ENCODE data around the gene FTCD. TPM values are rescaled to one million over a fixed set of nuclear protein-coding genes. Genes with fewer than 3 reads are reported as not detected.

FTCD gene
- total and polyA plus RNA-seq, 10 of the 15 experiments (the other 5 are each of a cell fraction or from before 2014, with no cell fraction given) = 0.27 to 0.28 TPM; not detected in 8

DNA sequence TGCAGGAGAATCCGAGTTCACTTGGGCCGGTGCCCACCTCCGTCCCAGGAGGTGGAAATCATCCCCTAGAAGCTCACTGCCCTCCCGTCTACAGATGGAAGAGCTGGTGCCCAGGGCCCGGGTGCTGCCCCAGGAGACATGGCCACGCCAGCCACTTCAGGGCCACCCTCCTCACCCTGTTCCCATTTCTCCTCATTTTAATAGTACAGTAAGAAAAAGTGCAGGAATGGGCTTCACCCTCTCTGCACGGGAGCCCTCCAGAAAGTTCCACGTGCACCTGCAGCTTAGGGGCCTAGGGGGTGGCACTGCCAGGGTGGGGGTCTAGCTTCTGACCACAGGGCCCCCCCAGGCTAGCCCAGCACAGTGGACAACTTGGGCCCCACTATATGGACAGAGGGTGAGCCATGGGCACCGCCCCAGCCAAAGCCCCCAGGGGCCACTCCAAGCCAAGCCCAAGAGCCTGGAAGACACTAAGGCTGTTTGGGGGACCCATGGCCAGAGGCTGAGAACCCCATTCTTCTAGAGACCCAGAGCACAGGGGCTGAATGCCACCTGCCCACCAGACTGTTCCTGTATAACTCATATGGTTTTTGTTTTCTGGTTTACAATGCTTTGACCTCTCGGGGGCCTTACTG, 3.4 kb upstream of the FTCD start (continued):
- TF ChIP-seq JUND (IDR thresholded peaks at IDR 0.05; ENCODE audit: low read depth, low read length) (no peak), GABPA (IDR thresholded peaks at IDR 0.05; ENCODE audit: low read depth) (no peak), BHLHE40 (IDR thresholded peaks at IDR 0.05; ENCODE audit: borderline replicate concordance in 1 of 2, low read depth in 2 of 2, low read length in 1 of 2) (no peak), ZNF207 (IDR thresholded peaks at IDR 0.05; ENCODE audit: borderline replicate concordance) (no peak)
- TF ChIP-seq, protein P1, sequence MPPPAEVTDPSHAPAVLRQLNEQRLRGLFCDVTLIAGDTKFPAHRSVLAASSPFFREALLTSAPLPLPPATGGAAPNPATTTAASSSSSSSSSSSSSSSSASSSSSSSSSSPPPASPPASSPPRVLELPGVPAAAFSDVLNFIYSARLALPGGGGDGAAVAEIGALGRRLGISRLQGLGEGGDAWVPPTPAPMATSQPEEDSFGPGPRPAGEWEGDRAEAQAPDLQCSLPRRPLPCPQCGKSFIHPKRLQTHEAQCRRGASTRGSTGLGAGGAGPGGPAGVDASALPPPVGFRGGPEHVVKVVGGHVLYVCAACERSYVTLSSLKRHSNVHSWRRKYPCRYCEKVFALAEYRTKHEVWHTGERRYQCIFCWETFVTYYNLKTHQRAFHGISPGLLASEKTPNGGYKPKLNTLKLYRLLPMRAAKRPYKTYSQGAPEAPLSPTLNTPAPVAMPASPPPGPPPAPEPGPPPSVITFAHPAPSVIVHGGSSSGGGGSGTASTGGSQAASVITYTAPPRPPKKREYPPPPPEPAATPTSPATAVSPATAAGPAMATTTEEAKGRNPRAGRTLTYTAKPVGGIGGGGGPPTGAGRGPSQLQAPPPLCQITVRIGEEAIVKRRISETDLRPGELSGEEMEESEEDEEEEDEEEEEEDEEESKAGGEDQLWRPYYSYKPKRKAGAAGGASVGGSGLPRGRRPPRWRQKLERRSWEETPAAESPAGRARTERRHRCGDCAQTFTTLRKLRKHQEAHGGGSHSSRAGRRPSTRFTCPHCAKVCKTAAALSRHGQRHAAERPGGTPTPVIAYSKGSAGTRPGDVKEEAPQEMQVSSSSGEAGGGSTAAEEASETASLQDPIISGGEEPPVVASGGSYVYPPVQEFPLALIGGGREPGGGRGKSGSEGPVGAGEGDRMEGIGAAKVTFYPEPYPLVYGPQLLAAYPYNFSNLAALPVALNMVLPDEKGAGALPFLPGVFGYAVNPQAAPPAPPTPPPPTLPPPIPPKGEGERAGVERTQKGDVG (CRISPR knock-in tag; IDR thresholded peaks at IDR 0.05) = no peak

DNA sequence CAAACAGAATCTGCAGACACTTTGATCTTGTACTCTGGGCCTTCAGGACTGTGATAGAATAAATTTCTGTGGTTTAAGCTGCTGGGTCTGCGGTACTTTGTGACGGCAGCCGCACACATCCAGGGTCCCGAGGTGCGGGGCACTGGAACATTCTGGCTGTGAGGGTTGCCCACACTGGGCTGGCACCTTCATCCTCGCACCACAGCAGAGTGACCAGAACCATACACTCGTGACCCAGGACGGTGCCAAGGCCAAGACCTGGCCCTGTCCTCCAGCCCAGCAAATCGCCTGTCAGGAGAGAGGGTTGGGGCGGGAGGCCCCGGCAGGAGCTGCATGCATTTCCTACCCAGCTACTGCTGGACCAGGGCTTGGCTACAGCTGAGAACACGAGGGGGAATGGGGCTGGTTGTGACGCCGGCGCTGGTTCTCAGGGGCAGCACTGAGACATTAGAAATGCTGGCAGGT, 2.6 kb upstream of the FTCD start:
- WGBS (ENCODE audit: insufficient coverage, insufficient replicate concordance, low lambda C conversion rate, missing lambda C conversion rate) = 64% methylated on average over 15 of the region's 15 CpGs
- BruUV-seq (replicated peaks) = no TSS peak
- CTCF ChIA-PET = no interaction called here
- SMC1A ChIA-PET (ENCODE audit: uncharacterized antibody, unreplicated experiment) = no interaction called here
- Histone ChIP-seq H3K4me3 (no peak overlapping the region), H4K20me1 (ENCODE audit: control insufficient read depth, insufficient read depth) (no peaks in the 10 kb centered on the region), H3K9me3 (replicated peaks; ENCODE audit: control insufficient read depth, insufficient read depth, low read length) (no peaks in the 10 kb centered on the region; the same call in 2 of the 3 replicates), H3K36me3 (ENCODE audit: control insufficient read depth in 2 of 2, insufficient read depth in 2 of 2, low read length in 1 of 2) (no peaks in the 10 kb centered on the region), H3K9ac (ENCODE audit: control insufficient read depth, insufficient read depth, low read length) (no peak overlapping the region), H3K27ac (ENCODE audit: control insufficient read depth, insufficient read depth) (no peak overlapping the region), H3K27me3 (replicated peaks in 1 of 2; ENCODE audit: control insufficient read depth in 2 of 2, insufficient read depth in 2 of 2, low read length in 1 of 2) (no peaks in the 10 kb centered on the region), H2AFZ (ENCODE audit: control insufficient read depth, low read depth, low read length) (no peak overlapping the region), H3K4me2 (ENCODE audit: control insufficient read depth, insufficient read depth) (no peak overlapping the region), H3K79me2 (ENCODE audit: control insufficient read depth, insufficient read depth, low read length) (no peaks in the 10 kb centered on the region), H3K4me1 (ENCODE audit: control insufficient read depth, insufficient read depth, low read length) (no peaks in the 10 kb centered on the region)
- POLR2A ChIA-PET = interaction anchor here (0.6 kb wide), 1 partner anchor 80 kb away, joined by 4 read pairs; no protein-coding TSS in a partner anchor
- RAD21 ChIA-PET (ENCODE audit: unreplicated experiment) = no interaction called here
- intact Hi-C loops (cut with micrococcal nuclease; ENCODE audit: unreplicated experiment) = no loop called here
- FAIRE-seq (no peak), DNase-seq (ENCODE audit: low read depth, low spot score) (no peak), ATAC-seq (no peak)
- in situ Hi-C loops (cut with MboI) = no loop called here
- no peak for TF ChIP-seq ZNF384 (IDR thresholded peaks at IDR 0.05; ENCODE audit: borderline replicate concordance, low read depth, low read length)
- TF ChIP-seq, protein P2, sequence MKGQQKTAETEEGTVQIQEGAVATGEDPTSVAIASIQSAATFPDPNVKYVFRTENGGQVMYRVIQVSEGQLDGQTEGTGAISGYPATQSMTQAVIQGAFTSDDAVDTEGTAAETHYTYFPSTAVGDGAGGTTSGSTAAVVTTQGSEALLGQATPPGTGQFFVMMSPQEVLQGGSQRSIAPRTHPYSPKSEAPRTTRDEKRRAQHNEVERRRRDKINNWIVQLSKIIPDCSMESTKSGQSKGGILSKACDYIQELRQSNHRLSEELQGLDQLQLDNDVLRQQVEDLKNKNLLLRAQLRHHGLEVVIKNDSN (IDR thresholded peaks at IDR 0.05; ENCODE audit: borderline replicate concordance, extremely low read length, insufficient read depth, low read depth, low read length) = no peak
- no peak for TF ChIP-seq TARDBP (IDR thresholded peaks at IDR 0.05; ENCODE audit: borderline replicate concordance)
- TF ChIP-seq ESRRA (IDR thresholded peaks at IDR 0.05; ENCODE audit: low read length) = no peak
- TF ChIP-seq NR2F1 (conservative IDR thresholded peaks at IDR 0.05) = no peak
- no peak for TF ChIP-seq CBX5 (IDR thresholded peaks at IDR 0.05; ENCODE audit: low read depth)
- TF ChIP-seq, protein P3, sequence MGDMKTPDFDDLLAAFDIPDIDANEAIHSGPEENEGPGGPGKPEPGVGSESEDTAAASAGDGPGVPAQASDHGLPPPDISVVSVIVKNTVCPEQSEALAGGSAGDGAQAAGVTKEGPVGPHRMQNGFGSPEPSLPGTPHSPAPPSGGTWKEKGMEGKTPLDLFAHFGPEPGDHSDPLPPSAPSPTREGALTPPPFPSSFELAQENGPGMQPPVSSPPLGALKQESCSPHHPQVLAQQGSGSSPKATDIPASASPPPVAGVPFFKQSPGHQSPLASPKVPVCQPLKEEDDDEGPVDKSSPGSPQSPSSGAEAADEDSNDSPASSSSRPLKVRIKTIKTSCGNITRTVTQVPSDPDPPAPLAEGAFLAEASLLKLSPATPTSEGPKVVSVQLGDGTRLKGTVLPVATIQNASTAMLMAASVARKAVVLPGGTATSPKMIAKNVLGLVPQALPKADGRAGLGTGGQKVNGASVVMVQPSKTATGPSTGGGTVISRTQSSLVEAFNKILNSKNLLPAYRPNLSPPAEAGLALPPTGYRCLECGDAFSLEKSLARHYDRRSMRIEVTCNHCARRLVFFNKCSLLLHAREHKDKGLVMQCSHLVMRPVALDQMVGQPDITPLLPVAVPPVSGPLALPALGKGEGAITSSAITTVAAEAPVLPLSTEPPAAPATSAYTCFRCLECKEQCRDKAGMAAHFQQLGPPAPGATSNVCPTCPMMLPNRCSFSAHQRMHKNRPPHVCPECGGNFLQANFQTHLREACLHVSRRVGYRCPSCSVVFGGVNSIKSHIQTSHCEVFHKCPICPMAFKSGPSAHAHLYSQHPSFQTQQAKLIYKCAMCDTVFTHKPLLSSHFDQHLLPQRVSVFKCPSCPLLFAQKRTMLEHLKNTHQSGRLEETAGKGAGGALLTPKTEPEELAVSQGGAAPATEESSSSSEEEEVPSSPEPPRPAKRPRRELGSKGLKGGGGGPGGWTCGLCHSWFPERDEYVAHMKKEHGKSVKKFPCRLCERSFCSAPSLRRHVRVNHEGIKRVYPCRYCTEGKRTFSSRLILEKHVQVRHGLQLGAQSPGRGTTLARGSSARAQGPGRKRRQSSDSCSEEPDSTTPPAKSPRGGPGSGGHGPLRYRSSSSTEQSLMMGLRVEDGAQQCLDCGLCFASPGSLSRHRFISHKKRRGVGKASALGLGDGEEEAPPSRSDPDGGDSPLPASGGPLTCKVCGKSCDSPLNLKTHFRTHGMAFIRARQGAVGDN (IDR thresholded peaks at IDR 0.05) = no peak
- TF ChIP-seq, protein P4, sequence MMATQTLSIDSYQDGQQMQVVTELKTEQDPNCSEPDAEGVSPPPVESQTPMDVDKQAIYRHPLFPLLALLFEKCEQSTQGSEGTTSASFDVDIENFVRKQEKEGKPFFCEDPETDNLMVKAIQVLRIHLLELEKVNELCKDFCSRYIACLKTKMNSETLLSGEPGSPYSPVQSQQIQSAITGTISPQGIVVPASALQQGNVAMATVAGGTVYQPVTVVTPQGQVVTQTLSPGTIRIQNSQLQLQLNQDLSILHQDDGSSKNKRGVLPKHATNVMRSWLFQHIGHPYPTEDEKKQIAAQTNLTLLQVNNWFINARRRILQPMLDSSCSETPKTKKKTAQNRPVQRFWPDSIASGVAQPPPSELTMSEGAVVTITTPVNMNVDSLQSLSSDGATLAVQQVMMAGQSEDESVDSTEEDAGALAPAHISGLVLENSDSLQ (IDR thresholded peaks at IDR 0.05) = no peak

Data from GM12878 (cell line).